Measurements from ENCODE around the gene MCTP2. TPM values are rescaled to one million over a fixed set of nuclear protein-coding genes. Genes with fewer than 3 reads are reported as not detected.

MCTP2 gene
- total RNA-seq, 1 donor = 3.9 TPM

DNA sequence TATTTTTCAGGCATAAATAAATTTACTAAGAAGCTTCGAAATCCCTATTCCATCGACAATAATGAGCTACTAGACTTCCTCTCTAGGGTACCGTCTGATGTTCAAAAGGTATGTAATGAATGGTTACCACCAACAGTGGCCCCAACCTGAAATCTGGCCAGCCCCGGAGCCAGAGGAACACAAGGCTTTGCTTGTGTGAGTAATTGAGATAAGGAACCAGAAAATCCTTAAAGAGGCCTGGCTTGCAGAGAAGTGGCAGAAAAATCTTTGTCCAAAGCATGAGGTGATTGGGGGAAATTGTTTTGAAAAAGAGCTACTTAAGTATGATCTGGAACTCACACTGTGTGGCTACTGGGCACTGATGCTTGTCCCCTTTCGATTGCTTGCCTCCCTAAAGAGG is 245.3 kb downstream of the MCTP2 start:
- TF ChIP-seq, protein P1, sequence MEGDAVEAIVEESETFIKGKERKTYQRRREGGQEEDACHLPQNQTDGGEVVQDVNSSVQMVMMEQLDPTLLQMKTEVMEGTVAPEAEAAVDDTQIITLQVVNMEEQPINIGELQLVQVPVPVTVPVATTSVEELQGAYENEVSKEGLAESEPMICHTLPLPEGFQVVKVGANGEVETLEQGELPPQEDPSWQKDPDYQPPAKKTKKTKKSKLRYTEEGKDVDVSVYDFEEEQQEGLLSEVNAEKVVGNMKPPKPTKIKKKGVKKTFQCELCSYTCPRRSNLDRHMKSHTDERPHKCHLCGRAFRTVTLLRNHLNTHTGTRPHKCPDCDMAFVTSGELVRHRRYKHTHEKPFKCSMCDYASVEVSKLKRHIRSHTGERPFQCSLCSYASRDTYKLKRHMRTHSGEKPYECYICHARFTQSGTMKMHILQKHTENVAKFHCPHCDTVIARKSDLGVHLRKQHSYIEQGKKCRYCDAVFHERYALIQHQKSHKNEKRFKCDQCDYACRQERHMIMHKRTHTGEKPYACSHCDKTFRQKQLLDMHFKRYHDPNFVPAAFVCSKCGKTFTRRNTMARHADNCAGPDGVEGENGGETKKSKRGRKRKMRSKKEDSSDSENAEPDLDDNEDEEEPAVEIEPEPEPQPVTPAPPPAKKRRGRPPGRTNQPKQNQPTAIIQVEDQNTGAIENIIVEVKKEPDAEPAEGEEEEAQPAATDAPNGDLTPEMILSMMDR (IDR thresholded peaks at IDR 0.05; ENCODE audit: insufficient read depth, low read length) = no peak
- H3K4me3 ChIP-seq (ENCODE audit: low read depth, low read length) = no peak overlapping the region
- DNase-seq (ENCODE audit: low read depth) = no peak

GRCh38 chr15:94477913-94478553 is 246.7 kb downstream of the MCTP2 start:
- DNase-seq (ENCODE audit: low read depth) = no peak
- TF ChIP-seq, protein P1 (IDR thresholded peaks at IDR 0.05; ENCODE audit: insufficient read depth, low read length) = no peak
- H3K4me3 ChIP-seq (ENCODE audit: low read depth, low read length) = no peak overlapping the region

DNA sequence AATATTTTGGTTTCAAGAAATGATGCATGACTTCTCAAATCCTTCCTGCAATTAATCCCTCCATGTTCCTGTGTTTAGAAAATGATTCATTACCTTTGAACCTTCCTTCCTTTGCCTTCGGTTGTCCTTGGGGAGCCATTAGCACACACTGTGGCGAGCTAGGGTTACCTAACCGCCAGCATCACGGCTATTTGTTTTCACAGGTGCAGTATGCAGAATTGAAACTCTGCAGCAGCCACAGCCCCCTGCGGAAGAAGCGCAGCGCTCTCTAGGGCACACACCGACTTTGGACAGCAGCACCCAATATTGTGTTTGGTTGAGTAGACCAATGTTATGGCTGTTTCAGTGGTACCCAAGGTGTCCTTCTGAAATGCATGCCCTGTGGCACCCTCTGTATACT is 247.4 kb downstream of the MCTP2 start:
- TF ChIP-seq, protein P1 (IDR thresholded peaks at IDR 0.05; ENCODE audit: insufficient read depth, low read length) = no peak
- no peak for DNase-seq (ENCODE audit: low read depth)

GRCh38 chr15:94480289-94480834 is 249.0 kb downstream of the MCTP2 start:
- H3K4me3 ChIP-seq (ENCODE audit: low read depth, low read length) = no peak overlapping the region
- no peak for DNase-seq (ENCODE audit: low read depth)
- TF ChIP-seq, protein P1 (IDR thresholded peaks at IDR 0.05; ENCODE audit: insufficient read depth, low read length) = no peak

More for the DNA sequence above, 247.4 kb downstream of the MCTP2 start:
- H3K4me3 ChIP-seq (ENCODE audit: low read depth, low read length) = no peak overlapping the region

GRCh38 chr15:94485148-94485719 is 253.9 kb downstream of the MCTP2 start:
- TF ChIP-seq, protein P1 (IDR thresholded peaks at IDR 0.05; ENCODE audit: insufficient read depth, low read length) = no peak
- no peak overlapping the region for H3K4me3 ChIP-seq (ENCODE audit: low read depth, low read length)
- no peak for DNase-seq (ENCODE audit: low read depth)

- TF ChIP-seq, protein P1 (IDR thresholded peaks at IDR 0.05; ENCODE audit: insufficient read depth, low read length) = no peak
- H3K4me3 ChIP-seq (ENCODE audit: low read depth, low read length) = no peak overlapping the region
- DNase-seq (ENCODE audit: low read depth) = no peak
These were observed 256.3 kb downstream of the MCTP2 start for GRCh38 chr15:94487635-94488034.

Data from fibroblast of the aortic adventitia (primary cell).